GM12872 (cell line): ENCODE data around the gene TNFSF4.
A peak's percentile ranks its signal among the peaks of the same experiment; 100 is the strongest.

Experiments
- CTCF ChIP-seq: IDR thresholded peaks from 3 replicates; pipeline ENCODE4 v1.5.1; 2011; ENCODE audit warnings: low read depth, mild to moderate bottlenecking, low read length, moderate library complexity; ENCODE audit not compliant: insufficient read depth

Gene TNFSF4

GRCh38 chr1:173191011-173191705 lies 16.0 kb downstream of the TNFSF4 start:
- TF ChIP-seq CTCF = no peak

- no peak for TF ChIP-seq CTCF
These were observed 16.8 kb downstream of the TNFSF4 start for GRCh38 chr1:173190101-173190936.

- TF ChIP-seq CTCF = peak; percentile 31; the same call in 1 of the 3 replicates
These were observed 19.4 kb downstream of the TNFSF4 start for GRCh38 chr1:173187671-173188237.

GRCh38 chr1:173181791-173182190 lies 25.3 kb downstream of the TNFSF4 start:
- no peak for TF ChIP-seq CTCF

DNA sequence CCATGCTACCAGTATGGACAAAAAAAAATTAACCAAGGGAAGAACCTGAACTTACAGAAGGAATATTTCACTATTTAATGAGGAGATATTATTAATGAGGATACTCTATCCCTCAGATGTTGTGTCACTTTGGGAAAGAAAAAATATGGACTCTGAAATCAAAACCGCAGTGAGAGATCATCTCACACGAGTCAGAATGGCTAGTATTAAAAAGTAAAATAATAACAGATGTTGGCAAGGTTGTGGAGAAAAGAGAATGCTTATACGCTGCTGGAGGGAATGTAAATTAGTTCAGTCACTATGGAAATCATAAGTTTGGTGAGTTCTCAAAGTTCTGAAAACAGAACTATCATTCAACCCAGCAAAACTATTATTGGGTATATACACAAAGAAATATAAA lies 30.9 kb downstream of the TNFSF4 start:
- no peak for TF ChIP-seq CTCF

DNA sequence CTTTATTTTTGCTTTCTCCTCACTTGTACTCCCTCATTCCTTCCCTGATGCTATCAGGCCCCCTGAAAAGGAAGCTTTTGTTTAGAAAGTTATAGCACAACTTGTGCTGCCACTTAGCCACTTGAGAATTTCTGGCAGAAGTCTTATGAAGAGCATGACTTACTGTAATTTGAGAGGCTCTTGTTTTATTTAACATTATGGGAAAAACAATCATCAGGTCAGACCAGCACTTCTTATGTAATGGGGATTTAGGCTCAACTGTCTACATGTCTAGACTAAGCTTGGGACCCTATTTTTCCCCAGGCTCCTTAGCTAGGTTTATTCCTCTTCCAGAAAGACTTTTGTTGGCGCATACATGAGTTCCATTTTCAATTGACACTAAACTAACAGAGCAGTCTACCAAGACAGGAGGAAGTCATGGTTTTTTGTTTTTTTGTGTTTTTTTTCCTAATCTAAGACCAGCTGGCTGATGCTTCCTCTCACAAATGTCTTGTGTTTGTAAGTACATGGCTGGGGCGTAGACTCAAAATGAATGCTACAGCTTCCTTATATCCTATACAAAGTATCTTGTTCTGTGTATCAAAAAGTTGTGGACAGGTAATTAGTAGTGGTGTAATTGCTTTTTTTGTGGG lies 31.5 kb downstream of the TNFSF4 start:
- TF ChIP-seq CTCF = no peak

DNA sequence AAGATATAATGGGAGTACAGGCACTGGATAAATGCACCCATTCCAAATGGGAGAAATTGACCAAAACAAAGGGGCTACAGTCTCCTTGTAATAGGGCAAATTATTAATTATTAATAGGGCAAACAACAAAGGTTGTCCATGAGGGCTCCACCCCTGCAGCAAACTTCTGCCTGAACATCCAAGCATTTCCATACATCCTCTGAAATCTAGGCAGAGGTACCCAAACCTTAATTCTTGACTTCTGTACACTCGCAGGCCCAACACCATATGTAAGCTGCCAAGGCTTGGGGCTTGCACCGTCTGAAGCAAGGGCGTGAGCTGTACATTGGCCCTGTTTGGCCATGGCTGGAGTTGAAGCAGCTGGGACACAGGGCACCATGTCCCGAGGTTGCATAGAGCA lies 33.7 kb downstream of the TNFSF4 start:
- no peak for TF ChIP-seq CTCF
